HCT116 (cell line): ENCODE results near the gene WASF1. TPM values are rescaled to one million over a fixed set of nuclear protein-coding genes. Genes with fewer than 3 reads are reported as not detected.

Source experiments
- ATAC-seq: fragments of 200-7000 bp; cut with Tn5 transposase; 2 replicates; pipeline ENCODE4 v1.9.1; 2020; ENCODE audit warnings: mild to moderate bottlenecking, moderate library complexity
- BruUV-seq: library from RNA; stranded (reverse); fragments of 400-500 nt; replicated peaks from 2 replicates; lab custom pipeline; 2021; lab: Mats Ljungman, UMichigan
- CTCF ChIA-PET: fragments of 300-600 bp; sonication (Branson Sonifier 250); formaldehyde crosslinking; loops from one replicate; lab custom pipeline; 2021; ENCODE audit warnings: antibody characterized with exemption; lab: Charles Lee
- POLR2A ChIA-PET: fragments of 300-600, 350-600 bp; sonication (Branson Sonifier 250); formaldehyde crosslinking; loops from one replicate; lab custom pipeline; 2021; ENCODE audit warnings: antibody characterized with exemption; lab: Charles Lee
- RAD21 ChIA-PET, 2 experiments: fragments of 300-600 bp; sonication (Branson Sonifier 250); formaldehyde crosslinking; loops; one replicate each; lab custom pipeline; 2023; ENCODE audit warnings: low total read pairs in 2 of 2; ENCODE audit not compliant: uncharacterized antibody in 2 of 2, unreplicated experiment in 2 of 2, low non-redundant PET in 1 of 2; lab: Charles Lee
- DNase-seq: peaks from one replicate; pipeline ENCODE4 v3.0.0-alpha.2; 2010; ENCODE audit warnings: low read depth, low spot score
- H2AFZ ChIP-seq: fragments of 200-600 bp; shearing (Covaris generic), sonication (generic); 2 replicates; pipeline ENCODE4 v1.6.1; 2017; ENCODE audit warnings: low read depth, mixed run types, mixed read lengths, antibody characterized with exemption, low read length; ENCODE audit not compliant: poor library complexity, severe bottlenecking
- H3K27ac ChIP-seq: 2 replicates; pipeline ENCODE4 v1.5.1; 2012; ENCODE audit warnings: low read depth, low read length
- H3K27me3 ChIP-seq: fragments of 200-600 bp; sonication (generic); 2 replicates; pipeline ENCODE4 v1.6.1; 2016; ENCODE audit warnings: mixed run types, low read length, mixed read lengths; ENCODE audit not compliant: insufficient read depth
- H3K36me3 ChIP-seq, 2 experiments: fragments of 200-500 bp in 1 of 2; fragments of 200-600 bp in 1 of 2; sonication (Bioruptor generic) in 1 of 2; sonication (generic) in 1 of 2; 2 replicates each; pipeline versions ENCODE4 v1.5.1 to v1.6.1; 2014 to 2016; ENCODE audit warnings: low read length in 2 of 2, inconsistent platforms in 1 of 2, mixed read lengths in 1 of 2, mixed run types in 1 of 2; ENCODE audit not compliant: insufficient read depth in 2 of 2, control insufficient read depth in 1 of 2
- H3K4me1 ChIP-seq, 2 experiments: fragments of 200-600 bp in 1 of 2; sonication (generic) in 1 of 2; 2 replicates each; pipeline versions ENCODE4 v1.5.1 to v1.6.1; 2012 to 2017; ENCODE audit warnings: low read length in 2 of 2, inconsistent platforms in 1 of 2, mild to moderate bottlenecking in 1 of 2, mixed read lengths in 1 of 2, mixed run types in 1 of 2, moderate library complexity in 1 of 2; ENCODE audit not compliant: insufficient read depth in 2 of 2, control insufficient read depth in 1 of 2
- H3K4me2 ChIP-seq: fragments of 200-600 bp; sonication (generic); 2 replicates; pipeline ENCODE4 v1.6.1; 2017; ENCODE audit warnings: mixed run types, low read length, mixed read lengths
- H3K4me3 ChIP-seq, 2 experiments: fragments of 200-600 bp in 1 of 2; sonication (generic) in 1 of 2; replicated peaks in 1 of 2; 2 replicates each; pipeline ENCODE4 v1.5.1; 2011 to 2016; ENCODE audit warnings: low read length in 2 of 2, control low read depth in 1 of 2, low read depth in 1 of 2, mild to moderate bottlenecking in 1 of 2, mixed read lengths in 1 of 2, mixed run types in 1 of 2
- H3K79me2 ChIP-seq: fragments of 200-600 bp; sonication (generic); 2 replicates; pipeline ENCODE4 v1.6.1; 2017; ENCODE audit warnings: mild to moderate bottlenecking, mixed run types, low read length, moderate library complexity, mixed read lengths; ENCODE audit not compliant: insufficient read depth
- H3K9ac ChIP-seq: fragments of 200-600 bp; sonication (generic); 2 replicates; pipeline ENCODE4 v1.6.1; 2016; ENCODE audit warnings: low read length, mixed read lengths
- H3K9me2 ChIP-seq: fragments of 200-600 bp; sonication (generic), shearing (Covaris generic); 2 replicates; pipeline ENCODE4 v1.6.1; 2017; ENCODE audit warnings: mixed run types, mild to moderate bottlenecking, moderate library complexity; ENCODE audit not compliant: insufficient read depth
- H3K9me3 ChIP-seq, 2 experiments: fragments of 200-500 bp in 1 of 2; fragments of 200-600 bp in 1 of 2; sonication (Bioruptor generic) in 1 of 2; sonication (generic) in 1 of 2; 2 replicates each; pipeline ENCODE4 v1.6.1; 2014 to 2017; ENCODE audit warnings: low read length in 2 of 2, mixed read lengths in 2 of 2, inconsistent platforms in 1 of 2, low read depth in 1 of 2, mild to moderate bottlenecking in 1 of 2, mixed run types in 1 of 2, moderate library complexity in 1 of 2; ENCODE audit not compliant: control insufficient read depth in 1 of 2, insufficient read depth in 1 of 2
- H4K20me1 ChIP-seq: fragments of 200-600 bp; sonication (generic), shearing (Covaris generic); 2 replicates; pipeline ENCODE4 v1.6.1; 2017; ENCODE audit warnings: mixed run types, mild to moderate bottlenecking, moderate library complexity; ENCODE audit not compliant: insufficient read depth
- ATF3 ChIP-seq: IDR thresholded peaks from 2 replicates; pipeline ENCODE4 v1.6.1; 2012
- EGR1 ChIP-seq: IDR thresholded peaks from 2 replicates; pipeline ENCODE4 v1.6.1; 2012; ENCODE audit warnings: low read depth
- ELF1 ChIP-seq: IDR thresholded peaks from 2 replicates; pipeline ENCODE4 v1.6.1; 2012; ENCODE audit warnings: low read depth, borderline replicate concordance
- EZH2 ChIP-seq: fragments of 200-600 bp; sonication (generic); IDR thresholded peaks from 2 replicates; pipeline ENCODE4 v1.6.1; 2017; ENCODE audit warnings: antibody characterized with exemption, mixed run types
- JUND ChIP-seq: IDR thresholded peaks from 2 replicates; pipeline ENCODE4 v1.6.1; 2012
- RAD21 ChIP-seq: IDR thresholded peaks from 2 replicates; pipeline ENCODE4 v1.6.1; 2012; ENCODE audit warnings: low read depth, mild to moderate bottlenecking
- SIN3A ChIP-seq: IDR thresholded peaks from 2 replicates; pipeline ENCODE4 v1.6.1; 2012; ENCODE audit warnings: low read depth
- SP1 ChIP-seq: IDR thresholded peaks from 2 replicates; pipeline ENCODE4 v1.6.1; 2012; ENCODE audit warnings: low read depth
- SRF ChIP-seq: IDR thresholded peaks from 2 replicates; pipeline ENCODE4 v1.6.1; 2012; ENCODE audit warnings: low read depth
- TCF7L2 ChIP-seq: IDR thresholded peaks from 2 replicates; pipeline ENCODE4 v1.7.0; 2011; ENCODE audit warnings: borderline replicate concordance, inconsistent platforms; ENCODE audit not compliant: insufficient read depth, insufficient read length; ENCODE audit errors: extremely low read depth
- intact Hi-C: fragments of 100-400 bp; cut with micrococcal nuclease; formaldehyde crosslinking; loops from 2 replicates; pipeline ENCODE4 v1.10.0; 2022
- total RNA-seq: library from RNA; stranded (reverse); gene quantifications from one replicate; pipeline ENCODE4 v1.2.1, GENCODE V29; 2021; ENCODE audit not compliant: unreplicated experiment
- TF ChIP-seq, protein P1 (sequence below), 3 experiments: fragments of 200-600 bp in 1 of 3; sonication (generic) in 1 of 3; IDR thresholded peaks in 2 of 3; conservative IDR thresholded peaks in 1 of 3; 2 replicates each; pipeline ENCODE4 v1.5.1; 2012 to 2017; ENCODE audit warnings: low read depth in 2 of 3, low read length in 2 of 3, antibody characterized with exemption in 1 of 3, borderline replicate concordance in 1 of 3, control low read depth in 1 of 3, mild to moderate bottlenecking in 1 of 3, mixed read lengths in 1 of 3, mixed run types in 1 of 3, moderate library complexity in 1 of 3; ENCODE audit not compliant: insufficient read depth in 1 of 3

The WASF1 gene
- total RNA-seq, 1 experiment from 2014 or later = 25.9 TPM

- CTCF ChIA-PET = no interaction called here
- no peak for ATAC-seq
- BruUV-seq = no TSS peak
- Histone ChIP-seq H3K36me3 (no peaks in the 10 kb centered on the region), H4K20me1 (peaks cover 6% of the 10 kb centered on the region; the same call in 1 of the 2 replicates), H3K9ac (no peak overlapping the region), H3K9me2 (no peaks in the 10 kb centered on the region)
- TF ChIP-seq SP1 (no peak), ELF1 (no peak), SIN3A (no peak), RAD21 (no peak), JUND (no peak), SRF (no peak), EGR1 (no peak), ATF3 (no peak)
- TF ChIP-seq, all 23 proteins: peak for 0
- intact Hi-C loops = no loop called here
- no peak overlapping the region for H3K4me2 ChIP-seq
- ChIA-PET RAD21 (no interaction called here), POLR2A (no interaction called here)
- no peak for DNase-seq
- no peaks in the 10 kb centered on the region for H3K9me3 ChIP-seq
- peaks cover 5 to 7% of the 10 kb centered on the region in 2 experiments; a peak in 2 of 4 replicates for H3K4me1 ChIP-seq
- peaks cover 80% of the 10 kb centered on the region for H3K79me2 ChIP-seq
- no peaks in the 10 kb centered on the region for H3K27me3 ChIP-seq
- H3K27ac ChIP-seq = no peak overlapping the region
- H3K4me3 ChIP-seq = no peak overlapping the region
- H2AFZ ChIP-seq = no peak overlapping the region
Observed at GRCh38 chr6:110173506-110174132, 5.9 kb downstream of the WASF1 start.

DNA sequence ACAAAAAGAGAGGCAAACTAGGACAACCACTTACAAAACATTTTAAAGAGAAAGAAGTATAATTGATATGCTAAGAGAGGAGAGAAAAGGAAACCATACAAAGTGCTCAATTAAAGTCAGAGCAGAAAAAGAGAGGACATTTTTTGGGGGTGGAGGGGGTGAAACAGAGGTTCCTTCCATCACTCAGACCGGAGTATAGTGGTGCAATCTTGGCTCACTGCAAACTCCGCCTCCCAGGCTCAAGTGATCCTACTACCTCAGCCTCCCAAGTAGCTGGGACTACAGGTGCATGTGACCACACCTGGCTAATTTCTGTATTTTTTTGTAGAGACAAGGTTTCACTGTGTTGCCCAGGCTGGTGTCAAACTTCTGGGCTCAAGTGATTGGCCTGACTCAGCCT is 9.4 kb downstream of the WASF1 start:
- ChIA-PET CTCF (no interaction called here), RAD21 (no interaction called here), POLR2A (no interaction called here)
- Histone ChIP-seq H3K4me3 (no peak overlapping the region), H2AFZ (no peak overlapping the region), H3K36me3 (no peaks in the 10 kb centered on the region), H3K4me2 (no peak overlapping the region), H3K27ac (no peak overlapping the region), H3K9me2 (no peaks in the 10 kb centered on the region), H3K4me1 (no peaks in the 10 kb centered on the region), H3K9ac (no peak overlapping the region), H3K9me3 (no peaks in the 10 kb centered on the region), H4K20me1 (peaks cover 6% of the 10 kb centered on the region; the same call in 1 of the 2 replicates), H3K79me2 (peaks cover 61% of the 10 kb centered on the region), H3K27me3 (no peaks in the 10 kb centered on the region)
- no peak for TF ChIP-seq SIN3A
- no peak for TF ChIP-seq TCF7L2
- no peak for TF ChIP-seq EZH2
- TF ChIP-seq, protein P1, sequence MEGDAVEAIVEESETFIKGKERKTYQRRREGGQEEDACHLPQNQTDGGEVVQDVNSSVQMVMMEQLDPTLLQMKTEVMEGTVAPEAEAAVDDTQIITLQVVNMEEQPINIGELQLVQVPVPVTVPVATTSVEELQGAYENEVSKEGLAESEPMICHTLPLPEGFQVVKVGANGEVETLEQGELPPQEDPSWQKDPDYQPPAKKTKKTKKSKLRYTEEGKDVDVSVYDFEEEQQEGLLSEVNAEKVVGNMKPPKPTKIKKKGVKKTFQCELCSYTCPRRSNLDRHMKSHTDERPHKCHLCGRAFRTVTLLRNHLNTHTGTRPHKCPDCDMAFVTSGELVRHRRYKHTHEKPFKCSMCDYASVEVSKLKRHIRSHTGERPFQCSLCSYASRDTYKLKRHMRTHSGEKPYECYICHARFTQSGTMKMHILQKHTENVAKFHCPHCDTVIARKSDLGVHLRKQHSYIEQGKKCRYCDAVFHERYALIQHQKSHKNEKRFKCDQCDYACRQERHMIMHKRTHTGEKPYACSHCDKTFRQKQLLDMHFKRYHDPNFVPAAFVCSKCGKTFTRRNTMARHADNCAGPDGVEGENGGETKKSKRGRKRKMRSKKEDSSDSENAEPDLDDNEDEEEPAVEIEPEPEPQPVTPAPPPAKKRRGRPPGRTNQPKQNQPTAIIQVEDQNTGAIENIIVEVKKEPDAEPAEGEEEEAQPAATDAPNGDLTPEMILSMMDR (IDR thresholded peaks at IDR 0.05 in 2 of 3, conservative IDR thresholded peaks at IDR 0.05 in 1 of 3; ENCODE audit: borderline replicate concordance in 1 of 3, insufficient read depth in 1 of 3, low read depth in 2 of 3, low read length in 2 of 3) = no peak
- DNase-seq (no peak), ATAC-seq (no peak)
- BruUV-seq = no TSS peak
- intact Hi-C loops = no loop called here
